AG04449 (cell line): ENCODE data around the gene CDK1.

Experiments
- CTCF ChIA-PET: fragments of 350-600 bp; formaldehyde crosslinking; extraction: SDS; loops from one replicate; lab custom pipeline; 2021; ENCODE audit warnings: antibody characterized with exemption; lab: Yijun Ruan, JAX
- POLR2A ChIA-PET: fragments of 400-600, 350-600 bp; formaldehyde crosslinking; extraction: SDS; loops from one replicate; lab custom pipeline; 2020; ENCODE audit warnings: antibody characterized with exemption, inconsistent platforms; lab: Yijun Ruan, JAX
- DNase-seq: peaks from one replicate; pipeline ENCODE4 v3.0.0-alpha.2; 2010; ENCODE audit warnings: low read depth, low spot score
- H3K4me3 ChIP-seq: 2 replicates; pipeline ENCODE4 v1.5.1; 2011; ENCODE audit warnings: low read depth, mild to moderate bottlenecking, control low read depth, low read length
- CTCF ChIP-seq: IDR thresholded peaks from one replicate; pipeline ENCODE4 v1.5.1; 2011; ENCODE audit warnings: mild to moderate bottlenecking, moderate library complexity, low read length, control low read depth, inconsistent platforms; ENCODE audit not compliant: insufficient read depth; ENCODE audit errors: missing control alignments

The CDK1 gene

DNA sequence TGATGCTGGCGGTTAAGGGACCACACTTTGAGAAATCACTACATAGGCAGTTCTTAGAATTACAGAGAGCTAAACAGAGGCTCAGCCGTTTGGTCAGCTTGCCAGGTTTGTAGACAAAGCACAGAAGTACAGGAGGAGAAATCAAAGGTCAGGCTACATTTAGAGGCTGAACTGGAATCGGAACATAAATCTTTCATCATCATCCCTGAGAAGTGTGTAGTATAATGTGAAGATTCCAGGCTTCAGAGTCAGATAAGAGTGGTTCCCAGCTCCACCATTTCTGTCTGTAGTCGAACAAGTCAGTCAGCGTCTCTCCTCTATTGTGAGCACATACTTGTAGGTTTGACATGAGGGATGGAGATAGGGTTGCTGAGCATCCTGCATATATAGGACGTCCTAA, 18.9 kb downstream of the CDK1 start:
- H3K4me3 ChIP-seq: no peak overlapping the region
- CTCF ChIA-PET: interaction anchor here (1.0 to 2.1 kb wide), 5 partner anchors 12 to 393 kb away, joined by 3 to 5 read pairs (median 3); no protein-coding TSS in a partner anchor
- TF ChIP-seq CTCF: no peak
- POLR2A ChIA-PET: no interaction called here
- DNase-seq: no peak

DNA sequence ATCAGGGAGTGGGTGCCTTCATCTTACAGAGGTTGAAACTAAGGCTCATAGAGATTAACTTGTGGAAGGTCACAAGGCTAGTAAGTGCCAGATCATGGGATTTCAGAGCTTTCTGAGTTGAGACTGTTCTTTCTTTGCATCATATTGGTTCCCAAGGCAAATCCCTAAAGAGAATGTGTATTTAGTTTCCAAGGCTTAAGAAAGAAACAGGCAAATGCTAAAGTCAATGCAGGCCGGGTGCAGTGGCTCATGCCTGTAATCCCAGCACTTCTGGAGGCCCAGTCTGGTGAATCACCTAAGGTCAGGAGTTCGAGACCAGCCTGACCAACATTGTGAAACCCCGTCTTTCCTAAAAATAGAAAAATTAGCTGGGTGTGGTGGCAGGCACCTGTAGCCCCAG, 19.8 kb downstream of the CDK1 start:
- no peak for DNase-seq
- H3K4me3 ChIP-seq: no peak overlapping the region
- CTCF ChIA-PET: interaction anchor here (1.1 to 2.1 kb wide), 4 partner anchors 13 to 392 kb away, joined by 3 to 5 read pairs (median 3); no protein-coding TSS in a partner anchor
- TF ChIP-seq CTCF: no peak
- POLR2A ChIA-PET: no interaction called here

- ChIA-PET POLR2A (no interaction called here), CTCF (interaction anchor here (2.1 kb wide), 1 partner anchor 14 kb away, joined by 5 read pairs; no protein-coding TSS in a partner anchor)
- no peak overlapping the region for H3K4me3 ChIP-seq
- TF ChIP-seq CTCF: no peak
- DNase-seq: no peak
Measured at GRCh38 chr10:60798870-60799269, 20.6 kb downstream of the CDK1 start.

GRCh38 chr10:60799971-60800650, 21.8 kb downstream of the CDK1 start:
- no peak for TF ChIP-seq CTCF
- H3K4me3 ChIP-seq: no peak overlapping the region
- no peak for DNase-seq
- ChIA-PET POLR2A (no interaction called here), CTCF (interaction anchor here (0.6 to 1.4 kb wide), 3 partner anchors 8 to 391 kb away, joined by 3 to 5 read pairs (median 3); no protein-coding TSS in a partner anchor)

GRCh38 chr10:60800918-60801317, 22.6 kb downstream of the CDK1 start:
- ChIA-PET POLR2A (interaction anchor here (0.6 kb wide), 1 partner anchor 16 kb away, joined by 3 read pairs; no protein-coding TSS in a partner anchor), CTCF (interaction anchor here (0.7 to 1.4 kb wide), 3 partner anchors 9 to 390 kb away, joined by 3 to 5 read pairs (median 3); no protein-coding TSS in a partner anchor)
- no peak for DNase-seq
- no peak for TF ChIP-seq CTCF
- no peak overlapping the region for H3K4me3 ChIP-seq

- no peak overlapping the region for H3K4me3 ChIP-seq
- TF ChIP-seq CTCF: no peak
- no peak for DNase-seq
- CTCF ChIA-PET: interaction anchor here (1.1 to 1.4 kb wide), 2 partner anchors 9 to 389 kb away, joined by 3 to 5 read pairs; no protein-coding TSS in a partner anchor
- POLR2A ChIA-PET: interaction anchor here (0.6 kb wide), 1 partner anchor 16 kb away, joined by 3 read pairs; no protein-coding TSS in a partner anchor
Measured at GRCh38 chr10:60801522-60801921, 23.2 kb downstream of the CDK1 start.
